SU-DHL-6 (cell line): ENCODE results near the gene SLC30A2.

Source experiments
- H2AFZ ChIP-seq: fragments of 200-600 bp; sonication (generic); 2 replicates; pipeline ENCODE4 v1.6.1; 2014; ENCODE audit warnings: low read depth, mild to moderate bottlenecking, moderate library complexity, mixed read lengths, antibody characterized with exemption, low read length; ENCODE audit not compliant: severe bottlenecking
- H3F3A ChIP-seq: fragments of 200-600 bp; shearing (Covaris generic); 2 replicates; pipeline ENCODE4 v1.6.0; 2016; ENCODE audit warnings: antibody characterized with exemption, mild to moderate bottlenecking; ENCODE audit not compliant: insufficient read depth
- H3K27ac ChIP-seq: fragments of 200-600 bp; sonication (generic); 2 replicates; pipeline ENCODE4 v1.5.1; 2016; ENCODE audit warnings: low read depth, mild to moderate bottlenecking, low read length, moderate library complexity, mixed read lengths
- H3K27me3 ChIP-seq: fragments of 200-600 bp; sonication (generic), shearing (Covaris generic); 2 replicates; pipeline ENCODE4 v1.6.0; 2014; ENCODE audit warnings: mild to moderate bottlenecking, low read length
- H3K36me3 ChIP-seq: fragments of 200-600 bp; sonication (generic); 2 replicates; pipeline ENCODE4 v1.6.1; 2014; ENCODE audit warnings: mild to moderate bottlenecking, low read length, mixed read lengths
- H3K4me2 ChIP-seq: fragments of 300-600, 200-600 bp; shearing (Covaris generic), sonication (generic); 2 replicates; pipeline ENCODE4 v1.6.0; 2014; ENCODE audit warnings: low read length, low read depth, mild to moderate bottlenecking; ENCODE audit not compliant: poor library complexity, severe bottlenecking
- H3K4me3 ChIP-seq: fragments of 200-600 bp; sonication (generic); 2 replicates; pipeline ENCODE4 v1.5.1; 2014; ENCODE audit warnings: antibody characterized with exemption, low read length, mild to moderate bottlenecking, mixed read lengths; ENCODE audit not compliant: insufficient read depth, poor library complexity, severe bottlenecking
- H3K79me2 ChIP-seq: fragments of 200-600 bp; sonication (generic); 2 replicates; pipeline ENCODE4 v1.6.1; 2014; ENCODE audit warnings: mild to moderate bottlenecking, low read length, moderate library complexity; ENCODE audit not compliant: insufficient read depth
- H3K9ac ChIP-seq: fragments of 200-600 bp; sonication (generic); 2 replicates; pipeline ENCODE4 v1.7.0; 2014; ENCODE audit warnings: mild to moderate bottlenecking, low read length
- H3K9me2 ChIP-seq: fragments of 200-600 bp; sonication (generic); replicated peaks from 2 replicates; pipeline ENCODE4 v1.6.1; 2014; ENCODE audit warnings: low read length; ENCODE audit not compliant: insufficient read depth
- H3K9me3 ChIP-seq: fragments of 200-600 bp; sonication (generic); 2 replicates; pipeline ENCODE4 v1.6.1; 2014; ENCODE audit warnings: low read length, mixed read lengths; ENCODE audit not compliant: insufficient read depth
- H4K20me1 ChIP-seq: fragments of 200-600 bp; sonication (generic); 2 replicates; pipeline ENCODE4 v1.6.1; 2014; ENCODE audit warnings: low read depth, mild to moderate bottlenecking, antibody characterized with exemption, low read length, moderate library complexity, mixed read lengths
- CTCF ChIP-seq: fragments of 200-600 bp; sonication (generic); IDR thresholded peaks from one replicate; pipeline ENCODE4 v1.5.1; 2017; ENCODE audit warnings: antibody characterized with exemption, mild to moderate bottlenecking, low read length, moderate library complexity; ENCODE audit not compliant: insufficient read depth, poor library complexity, severe bottlenecking
- EZH2phosphoT487 ChIP-seq: fragments of 200-600 bp; sonication (generic), shearing (Covaris generic); conservative IDR thresholded peaks from 2 replicates; pipeline ENCODE4 v1.6.1; 2018; ENCODE audit warnings: mild to moderate bottlenecking, antibody characterized with exemption, low read length, moderate library complexity, mixed read lengths

SLC30A2 gene

GRCh38 chr1:26049531-26050247 lies 3.8 kb upstream of the SLC30A2 start:
- no peaks in the 10 kb centered on the region for H4K20me1 ChIP-seq
- no peaks in the 10 kb centered on the region for H3K9me2 ChIP-seq
- no peaks in the 10 kb centered on the region for H3K36me3 ChIP-seq
- H3K9ac ChIP-seq: no peak overlapping the region
- TF ChIP-seq CTCF (no peak), EZH2phosphoT487 (no peak)
- no peak overlapping the region for H2AFZ ChIP-seq
- no peaks in the 10 kb centered on the region for H3F3A ChIP-seq
- no peak overlapping the region for H3K4me2 ChIP-seq
- H3K27me3 ChIP-seq: no peaks in the 10 kb centered on the region
- no peak overlapping the region for H3K27ac ChIP-seq
- no peak overlapping the region for H3K4me3 ChIP-seq
- H3K9me3 ChIP-seq: no peaks in the 10 kb centered on the region
- no peaks in the 10 kb centered on the region for H3K79me2 ChIP-seq

GRCh38 chr1:26047278-26047874 lies 1.5 kb upstream of the SLC30A2 start:
- Histone ChIP-seq H3K79me2 (no peaks in the 10 kb centered on the region), H3K9ac (no peak overlapping the region), H2AFZ (no peak overlapping the region), H3K4me2 (no peak overlapping the region), H3K9me3 (no peaks in the 10 kb centered on the region), H3K27ac (no peak overlapping the region), H3K27me3 (no peaks in the 10 kb centered on the region), H3F3A (no peaks in the 10 kb centered on the region), H3K4me3 (no peak overlapping the region), H4K20me1 (no peaks in the 10 kb centered on the region), H3K36me3 (no peaks in the 10 kb centered on the region), H3K9me2 (no peaks in the 10 kb centered on the region)
- TF ChIP-seq CTCF (no peak), EZH2phosphoT487 (no peak)

GRCh38 chr1:26046246-26047095 lies 553 bp upstream of the SLC30A2 start:
- no peak overlapping the region for H2AFZ ChIP-seq
- no peaks in the 10 kb centered on the region for H3K9me3 ChIP-seq
- H4K20me1 ChIP-seq: no peaks in the 10 kb centered on the region
- H3K79me2 ChIP-seq: no peaks in the 10 kb centered on the region
- no peaks in the 10 kb centered on the region for H3K36me3 ChIP-seq
- H3K9ac ChIP-seq: no peak overlapping the region
- TF ChIP-seq CTCF (no peak), EZH2phosphoT487 (no peak)
- H3K4me2 ChIP-seq: no peak overlapping the region
- no peaks in the 10 kb centered on the region for H3K9me2 ChIP-seq
- H3K4me3 ChIP-seq: no peak overlapping the region
- H3K27me3 ChIP-seq: no peaks in the 10 kb centered on the region
- H3F3A ChIP-seq: no peaks in the 10 kb centered on the region
- no peak overlapping the region for H3K27ac ChIP-seq
